Esophagus (tissue), 2 donors: ENCODE results near the gene DDT. TPM values are rescaled to one million over a fixed set of nuclear protein-coding genes. Genes with fewer than 3 reads are reported as not detected.
"Not testable (repeated sequence)": the region's sequence is repeated elsewhere in the genome, so short reads cannot be mapped to it uniquely, and the experiment has no call there.

ENCODE experiments used
- H3K27ac ChIP-seq, 2 donors: one replicate each; pipeline ENCODE4 v1.5.1; 2013; ENCODE audit warnings: low read depth in 2 of 2, mild to moderate bottlenecking in 2 of 2, inconsistent platforms in 1 of 2, low read length in 1 of 2, moderate library complexity in 1 of 2
- H3K27me3 ChIP-seq, 2 donors: one replicate each; pipeline ENCODE4 v1.6.1; 2013; ENCODE audit warnings: low read length in 2 of 2, control low read depth in 1 of 2, mild to moderate bottlenecking in 1 of 2; ENCODE audit not compliant: insufficient read depth in 2 of 2, control insufficient read depth in 1 of 2
- H3K36me3 ChIP-seq, 2 donors: one replicate each; pipeline ENCODE4 v1.6.1; 2013; ENCODE audit warnings: low read length in 1 of 2; ENCODE audit not compliant: control insufficient read depth in 2 of 2, insufficient read depth in 2 of 2
- H3K4me1 ChIP-seq, 2 donors: one replicate each; pipeline ENCODE4 v1.6.1; 2013; ENCODE audit warnings: low read length in 1 of 2; ENCODE audit not compliant: control insufficient read depth in 2 of 2, insufficient read depth in 2 of 2
- H3K4me3 ChIP-seq, 2 donors: one replicate each; pipeline ENCODE4 v1.5.1; 2013; ENCODE audit warnings: low read length in 2 of 2, mild to moderate bottlenecking in 2 of 2, low read depth in 1 of 2, moderate library complexity in 1 of 2
- H3K9me3 ChIP-seq, 2 donors: one replicate each; pipeline ENCODE4 v1.6.1; 2013; ENCODE audit warnings: mild to moderate bottlenecking in 2 of 2, low read depth in 1 of 2, low read length in 1 of 2, moderate library complexity in 1 of 2; ENCODE audit not compliant: control insufficient read depth in 2 of 2, insufficient read depth in 1 of 2
- WGBS, 2 donors: extraction: QIAGEN DNeasy Blood & Tissue Kit; methylation state at CpG; one replicate each; pipeline ENCODE4 v1.1.7; 2013; 5-methylcytosine and 5-hydroxymethylcytosine counted together
- polyA plus RNA-seq, 2 donors: library from polyadenylated mRNA; stranded (reverse); fragments of 200-250 nt; gene quantifications; one replicate each; pipeline ENCODE4 v1.2.3, GENCODE V29; 2013
- donor health status: healthy with polysubstance abuse.
- donor health status: Bipolar disorder and iron deficiency.

DDT gene
- polyA plus RNA-seq, 2 donors = 165 to 213 TPM

DNA sequence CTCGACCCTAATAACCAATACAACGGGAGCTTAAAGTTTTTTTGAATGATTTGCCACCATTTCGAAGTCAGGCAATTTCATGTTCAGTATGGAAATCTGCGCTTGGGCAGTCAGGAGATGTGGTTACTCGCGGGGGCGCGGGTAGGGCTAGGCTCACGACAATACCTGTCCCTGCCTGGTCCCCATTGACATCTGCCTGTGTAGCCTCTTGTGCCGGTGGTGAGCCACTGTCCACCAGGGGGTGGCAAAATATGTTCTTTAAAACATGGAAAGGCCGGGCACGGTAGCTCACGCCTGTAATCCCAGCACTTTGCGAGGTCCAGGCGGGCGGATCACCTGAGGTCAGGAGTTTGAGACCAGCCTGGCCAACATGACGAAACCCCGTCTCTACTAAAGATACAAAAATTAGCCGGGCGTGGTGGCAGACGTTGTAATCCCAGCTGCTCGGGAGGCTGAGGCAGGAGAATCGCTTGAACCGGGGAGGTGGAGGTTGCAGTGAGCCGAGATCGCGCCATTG lies 653 bp upstream of the DDT start:
- H3K4me3 ChIP-seq, H3K9me3 ChIP-seq, H3K4me1 ChIP-seq, H3K27ac ChIP-seq, H3K27me3 ChIP-seq: not testable (repeated sequence)
- peaks cover 3 to 12% of the 10 kb centered on the region in 2 donors for H3K36me3 ChIP-seq
- WGBS, 2 donors = 11 to 22% methylated on average over 6 to 7 of the region's 27 CpGs

DNA sequence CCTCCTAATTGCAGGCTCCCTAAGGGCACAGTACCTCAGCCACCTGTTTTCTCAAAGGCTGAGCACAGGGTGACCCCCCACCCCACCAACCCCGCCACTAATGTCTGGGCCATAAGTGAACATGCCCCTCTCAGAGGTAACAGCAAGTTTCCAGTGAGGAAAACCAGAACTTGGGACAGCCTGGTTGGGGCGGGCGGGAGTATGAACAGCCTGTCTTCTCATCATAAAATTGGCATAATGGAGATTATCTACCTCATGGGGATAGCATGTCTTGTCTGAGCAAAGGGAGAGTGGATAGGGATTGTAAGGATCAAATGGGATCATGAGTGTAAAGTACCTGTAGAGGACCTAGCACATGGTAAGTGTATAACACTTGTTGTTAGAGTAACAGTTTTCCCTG lies 2.3 kb downstream of the DDT start:
- 92 to 94% methylated on average over 3 of the region's 3 CpGs for WGBS, 2 donors
- H3K4me3 ChIP-seq, H3K9me3 ChIP-seq, H3K27me3 ChIP-seq, H3K4me1 ChIP-seq, H3K27ac ChIP-seq: not testable (repeated sequence)
- peaks cover 3 to 18% of the 10 kb centered on the region in 2 donors for H3K36me3 ChIP-seq

DNA sequence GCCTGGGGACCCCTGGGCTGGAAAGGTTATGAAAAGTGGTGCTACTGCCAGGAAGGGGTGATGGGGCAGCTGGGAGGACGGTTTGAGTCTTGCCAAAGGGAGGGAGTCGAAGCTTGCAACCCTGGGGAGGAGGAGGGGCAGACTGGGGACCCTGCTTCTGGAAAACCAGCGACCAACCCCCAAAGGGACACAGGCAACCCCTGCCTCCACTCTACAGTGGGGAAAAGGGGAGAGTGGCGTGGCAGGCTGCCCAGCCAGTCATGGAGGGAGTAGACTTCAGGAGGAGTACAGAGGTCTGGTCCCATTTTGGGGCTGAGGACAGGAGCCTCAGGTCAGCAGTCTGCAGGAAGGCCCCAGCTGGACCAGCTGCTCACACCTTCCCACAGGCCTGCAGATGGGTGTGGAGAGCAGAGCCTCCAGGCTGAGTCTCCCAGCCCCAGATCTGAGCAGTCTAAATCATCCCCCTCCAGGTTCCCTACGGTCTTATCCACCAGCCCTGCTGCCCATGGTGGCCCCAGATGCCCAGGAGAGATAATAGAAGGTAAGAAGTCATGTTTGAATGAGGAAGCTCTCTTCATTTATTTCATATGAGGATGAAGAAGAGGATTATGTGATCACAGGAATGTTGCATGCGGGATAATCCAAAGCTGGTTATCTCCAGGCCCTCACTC lies 3.3 kb downstream of the DDT start:
- H3K4me3 ChIP-seq = no peak overlapping the region
- H3K4me1 ChIP-seq = peaks cover 0 to 3% of the 10 kb centered on the region in 2 donors
- H3K27ac ChIP-seq = no peak overlapping the region
- WGBS, 2 donors = 58 to 76% methylated on average over 6 of the region's 6 CpGs
- H3K36me3 ChIP-seq = peaks cover 3 to 18% of the 10 kb centered on the region in 2 donors
- H3K9me3 ChIP-seq = no peaks in the 10 kb centered on the region
- no peaks in the 10 kb centered on the region for H3K27me3 ChIP-seq

DNA sequence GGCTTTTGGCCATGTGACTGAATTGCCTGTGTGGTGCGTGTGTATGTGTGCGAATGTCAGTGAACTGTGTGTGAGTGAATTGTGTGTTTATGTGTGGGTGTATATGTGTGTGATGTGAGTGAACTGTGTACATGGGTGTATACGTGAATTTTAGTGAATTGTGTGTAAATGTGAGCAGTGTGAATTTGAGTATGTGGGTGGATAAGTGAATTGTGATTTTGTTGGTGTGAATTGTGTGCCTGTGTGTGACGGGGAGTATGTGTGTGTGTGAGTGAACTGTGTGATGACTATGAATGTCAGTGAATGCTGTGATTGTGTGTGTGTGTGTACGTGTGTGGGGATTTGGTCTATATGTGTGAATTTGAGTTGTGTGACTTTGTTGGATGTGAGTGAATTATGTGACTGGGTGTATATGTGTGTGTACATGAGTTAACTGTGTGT lies 4.0 kb downstream of the DDT start:
- 60 to 81% methylated on average over 5 of the region's 5 CpGs for WGBS, 2 donors
- no peaks in the 10 kb centered on the region for H3K9me3 ChIP-seq
- no peaks in the 10 kb centered on the region for H3K27me3 ChIP-seq
- H3K4me3 ChIP-seq = no peak overlapping the region
- H3K27ac ChIP-seq = no peak overlapping the region
- H3K4me1 ChIP-seq = peaks cover 0 to 3% of the 10 kb centered on the region in 2 donors
- H3K36me3 ChIP-seq = peaks cover 3 to 18% of the 10 kb centered on the region in 2 donors

DNA sequence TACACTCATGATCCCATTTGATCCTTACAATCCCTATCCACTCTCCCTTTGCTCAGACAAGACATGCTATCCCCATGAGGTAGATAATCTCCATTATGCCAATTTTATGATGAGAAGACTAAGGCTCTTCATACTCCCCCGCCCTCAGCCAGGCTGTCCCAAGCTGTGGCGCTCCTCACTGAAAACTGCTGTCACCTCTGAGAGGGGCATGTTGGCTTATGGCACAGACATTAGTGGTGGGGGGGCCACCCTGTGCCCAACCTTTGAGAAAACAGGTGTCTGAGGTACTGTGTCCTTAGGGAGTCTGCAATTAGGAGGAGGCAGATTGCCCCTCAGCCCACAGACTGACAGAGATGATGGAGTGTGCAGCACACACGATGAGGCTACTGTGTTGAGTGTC lies 5.2 kb downstream of the DDT start:
- no peak overlapping the region for H3K27ac ChIP-seq
- peaks cover 3 to 18% of the 10 kb centered on the region in 2 donors for H3K36me3 ChIP-seq
- 84 to 87% methylated on average over 3 of the region's 3 CpGs for WGBS, 2 donors
- H3K9me3 ChIP-seq = no peaks in the 10 kb centered on the region
- peaks cover 0 to 3% of the 10 kb centered on the region in 2 donors for H3K4me1 ChIP-seq
- no peak overlapping the region for H3K4me3 ChIP-seq
- no peaks in the 10 kb centered on the region for H3K27me3 ChIP-seq

DNA sequence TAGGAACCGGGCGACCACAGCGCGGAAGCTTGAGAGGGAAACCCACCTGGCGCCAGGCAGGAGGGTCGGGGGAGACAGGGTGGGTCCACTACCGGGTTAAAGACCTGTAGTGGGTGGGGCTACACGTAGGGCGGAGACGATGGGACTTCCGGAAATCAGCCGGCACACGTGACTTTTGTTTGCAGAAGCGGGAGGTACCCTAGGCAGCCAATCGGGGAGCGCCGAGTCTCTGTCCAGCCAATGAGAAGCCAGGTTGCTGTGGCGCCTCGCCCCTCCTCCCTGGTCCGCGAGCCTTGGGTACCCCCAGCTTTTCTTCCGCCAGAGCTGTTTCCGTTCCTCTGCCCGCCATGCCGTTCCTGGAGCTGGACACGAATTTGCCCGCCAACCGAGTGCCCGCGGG lies 7.7 kb downstream of the DDT start, which contains the start of gene DDTL:
Gene DDTL, plus strand, starts transcription at position 321 of the 400 bp plus-strand sequence. Its CDS starts 27 bp downstream, at position 348.
- not testable (repeated sequence) for H3K4me1 ChIP-seq, H3K4me3 ChIP-seq, H3K9me3 ChIP-seq, H3K27ac ChIP-seq, H3K27me3 ChIP-seq
- WGBS, 2 donors = no CpG with 5 or more reads among the region's 30 CpGs
- H3K36me3 ChIP-seq = peaks cover under 1 to 15% of the 10 kb centered on the region in 2 donors

DNA sequence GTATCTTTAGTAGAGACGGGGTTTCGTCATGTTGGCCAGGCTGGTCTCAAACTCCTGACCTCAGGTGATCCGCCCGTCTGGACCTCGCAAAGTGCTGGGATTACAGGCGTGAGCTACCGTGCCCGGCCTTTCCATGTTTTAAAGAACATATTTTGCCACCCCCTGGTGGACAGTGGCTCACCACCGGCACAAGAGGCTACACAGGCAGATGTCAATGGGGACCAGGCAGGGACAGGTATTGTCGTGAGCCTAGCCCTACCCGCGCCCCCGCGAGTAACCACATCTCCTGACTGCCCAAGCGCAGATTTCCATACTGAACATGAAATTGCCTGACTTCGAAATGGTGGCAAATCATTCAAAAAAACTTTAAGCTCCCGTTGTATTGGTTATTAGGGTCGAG lies 8.1 kb downstream of the DDT start:
- H3K27ac ChIP-seq, H3K4me3 ChIP-seq, H3K27me3 ChIP-seq, H3K9me3 ChIP-seq, H3K4me1 ChIP-seq: not testable (repeated sequence)
- H3K36me3 ChIP-seq = peaks cover 0 to 13% of the 10 kb centered on the region in 2 donors
- WGBS, 2 donors = no CpG with 5 or more reads among the region's 18 CpGs

DNA sequence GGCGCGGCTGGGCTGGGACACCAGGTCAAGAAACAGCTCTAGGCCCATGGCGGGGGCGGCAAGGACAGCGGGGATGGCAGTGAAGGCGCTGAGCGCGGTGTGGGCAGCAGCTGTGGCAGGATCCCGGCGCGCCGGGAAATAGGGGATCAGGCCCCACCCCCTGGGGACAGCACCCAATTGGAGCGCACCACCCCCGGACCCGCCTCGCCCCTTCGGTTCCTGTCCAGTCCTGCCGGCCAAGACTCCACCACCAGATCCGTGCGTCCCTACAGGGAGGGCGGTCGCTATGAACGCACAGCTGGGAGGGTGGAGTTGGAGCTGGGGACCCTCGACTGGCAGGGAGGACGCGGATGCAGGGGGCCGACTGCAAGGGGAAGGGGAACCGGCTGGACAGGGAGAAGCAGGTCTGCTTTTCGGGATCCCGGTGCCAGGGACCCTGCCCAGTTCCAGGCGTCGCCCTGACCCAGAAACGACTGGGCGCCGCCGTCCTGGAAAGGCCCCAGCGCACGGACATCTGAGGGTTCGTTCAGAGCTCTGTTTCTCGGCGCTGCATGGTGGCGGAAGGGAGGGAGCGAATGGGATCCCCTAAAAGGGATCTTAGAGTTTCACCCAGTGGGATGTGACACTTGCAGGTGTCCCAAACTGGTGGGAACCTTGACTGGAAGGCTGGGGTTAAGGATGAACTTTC lies 13.0 kb downstream of the DDT start, which contains the start of gene GSTT2B:
Gene GSTT2B, minus strand, starts transcription at position 112 of the 688 bp plus-strand sequence. Its CDS starts 64 bp downstream, at position 48.
- WGBS, 2 donors = no CpG with 5 or more reads among the region's 43 CpGs
- H3K4me3 ChIP-seq, H3K27ac ChIP-seq, H3K4me1 ChIP-seq, H3K9me3 ChIP-seq, H3K27me3 ChIP-seq, H3K36me3 ChIP-seq: not testable (repeated sequence)

DNA sequence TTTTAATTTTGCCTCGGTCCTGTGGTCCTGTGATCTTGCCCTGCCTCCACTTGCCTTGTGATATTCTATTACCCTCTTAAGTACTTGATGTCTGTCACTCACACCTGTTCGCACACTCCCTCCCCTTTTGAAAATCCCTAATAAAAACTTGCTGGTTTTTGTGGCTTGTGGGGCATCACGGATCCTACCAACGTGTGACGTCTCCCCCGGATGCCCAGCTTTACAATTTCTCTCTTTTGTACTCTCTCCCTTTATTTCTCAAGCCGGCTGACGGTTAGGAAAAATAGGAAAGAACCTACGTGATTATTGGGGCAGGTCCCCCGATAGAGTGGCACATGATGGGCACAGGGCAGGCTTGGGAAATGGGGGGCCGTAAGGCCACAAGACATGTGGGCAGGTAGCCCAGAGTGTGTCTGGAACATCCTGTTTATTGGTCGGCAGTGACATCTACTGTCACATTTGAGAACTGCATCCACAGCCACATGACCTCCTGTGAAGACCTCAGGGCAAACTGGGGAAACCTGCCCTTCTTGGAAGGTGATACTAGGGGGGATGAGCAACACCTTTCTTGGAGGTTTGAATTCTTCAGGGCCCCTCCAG lies 17.8 kb downstream of the DDT start:
- H3K9me3 ChIP-seq, H3K36me3 ChIP-seq, H3K4me1 ChIP-seq, H3K27ac ChIP-seq, H3K27me3 ChIP-seq, H3K4me3 ChIP-seq: not testable (repeated sequence)
- WGBS, 2 donors = 26% methylated on average over 12 of the region's 12 CpGs
